ENCODE measurements around the gene TNS2.

DNA sequence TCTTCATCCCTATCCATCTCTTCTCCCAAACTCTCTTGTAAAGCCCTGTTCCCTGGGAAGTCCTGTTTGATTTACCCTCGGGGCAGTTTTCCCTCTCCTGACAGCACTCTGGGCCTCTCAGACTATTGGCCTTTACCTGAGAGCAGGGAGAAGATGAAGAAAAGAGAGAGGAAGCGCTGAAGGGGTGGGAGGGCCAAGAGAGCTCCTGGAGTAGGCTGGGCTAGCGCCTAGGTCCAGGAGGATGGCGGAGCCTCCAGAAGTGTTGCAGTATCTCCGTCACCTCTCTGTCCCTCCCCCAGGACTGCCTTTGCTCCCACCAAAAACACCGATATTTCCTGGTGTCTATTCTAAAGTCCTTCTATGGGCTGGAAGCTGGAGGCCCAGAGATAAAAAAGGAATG is 41.9 kb downstream of the TNS2 start:
- TF ChIP-seq EZH2 (IDR thresholded peaks at IDR 0.05; ENCODE audit: borderline replicate concordance, low read length) (no peak), CTCF (conservative IDR thresholded peaks at IDR 0.05 in 1 of 2, IDR thresholded peaks at IDR 0.05 in 1 of 2; ENCODE audit: extremely low read depth in 1 of 2, insufficient read depth in 1 of 2, low read depth in 1 of 2, low read length in 2 of 2) (no peak)

Data from mammary epithelial cell (primary cell).